Medulla oblongata (tissue), 1 donor: Measurements from ENCODE around the gene LY6G6C.
A peak's percentile ranks its signal among the peaks of the same experiment; 100 is the strongest.

Source experiments
- DNase-seq: peaks from one replicate; pipeline ENCODE4 v3.0.0-alpha.2; 2015; ENCODE audit errors: extremely low spot score

LY6G6C gene

GRCh38 chr6:31680226-31681134 is 41.1 kb downstream of the LY6G6C start, which contains the start of gene LY6G5C:
LY6G5C (minus strand) TSS chr6:31681067; CDS start chr6:31680373, 694 bp downstream.
- DNase-seq = peak; percentile 88

GRCh38 chr6:31677955-31678354 is 43.6 kb downstream of the LY6G6C start:
- no peak for DNase-seq

GRCh38 chr6:31676904-31677303 is 44.6 kb downstream of the LY6G6C start:
- no peak for DNase-seq

- no peak for DNase-seq
These were observed 45.1 kb downstream of the LY6G6C start for GRCh38 chr6:31676322-31676903.

GRCh38 chr6:31669676-31670075 is 51.9 kb downstream of the LY6G6C start, which contains the start of gene LY6G5B:
LY6G5B (plus strand) TSS chr6:31669976; CDS start chr6:31670951, 975 bp downstream.
- no peak for DNase-seq
